ENCODE measurements around the gene FZD8.

The FZD8 gene

DNA sequence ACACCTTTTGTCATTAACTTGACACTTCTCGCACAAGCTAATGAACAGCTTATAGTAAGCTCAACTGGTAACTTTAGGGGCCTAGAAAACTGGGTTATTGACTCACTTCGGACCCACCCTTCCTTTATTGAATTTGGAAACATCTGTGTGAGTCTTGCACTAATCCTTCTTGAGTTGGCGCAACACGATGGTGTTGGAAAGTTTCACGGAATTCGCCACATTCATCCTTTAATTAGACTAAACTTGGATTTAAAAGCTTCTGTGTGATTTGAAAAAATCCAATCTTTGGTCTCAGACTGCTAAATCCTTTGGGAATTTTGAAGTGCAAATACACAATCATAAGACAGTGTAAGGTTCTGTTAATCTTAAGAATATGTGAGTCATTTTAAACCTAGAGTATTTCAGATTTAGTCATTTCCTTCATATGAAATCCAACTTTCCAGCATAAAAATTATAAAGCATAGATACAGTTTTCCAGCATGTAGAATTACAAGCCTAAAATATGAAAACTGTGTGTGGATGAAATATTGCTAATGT lies 15.1 kb downstream of the FZD8 start:
- H3K4me1 ChIP-seq (ENCODE audit: control insufficient read depth, insufficient read depth, low read depth, low read length): no peaks in the 10 kb centered on the region
- no peak overlapping the region for H2BK15ac ChIP-seq (ENCODE audit: low read depth, poor library complexity, severe bottlenecking)
- no peaks in the 10 kb centered on the region for H3K36me3 ChIP-seq (ENCODE audit: control insufficient read depth in 1 of 2, insufficient read depth in 2 of 2, low read depth in 1 of 2, low read length in 2 of 2)
- H3K9ac ChIP-seq (ENCODE audit: low read length): no peak overlapping the region
- no peaks in the 10 kb centered on the region for H3K27me3 ChIP-seq (ENCODE audit: control insufficient read depth in 1 of 2, insufficient read depth in 1 of 2, low read length in 2 of 2)
- no peaks in the 10 kb centered on the region for H3K79me1 ChIP-seq (replicated peaks; ENCODE audit: low read length, poor library complexity, severe bottlenecking)
- no peak overlapping the region for H2AK5ac ChIP-seq (ENCODE audit: low read length, severe bottlenecking)
- H3K4me2 ChIP-seq (ENCODE audit: low read length, poor library complexity, severe bottlenecking): no peak overlapping the region
- no peak for DNase-seq
- H2BK120ac ChIP-seq (ENCODE audit: low read depth, low read length): no peak overlapping the region
- H3K27ac ChIP-seq (ENCODE audit: low read length, poor library complexity, severe bottlenecking): no peak overlapping the region
- no peak overlapping the region for H2BK5ac ChIP-seq (ENCODE audit: low read depth, low read length, poor library complexity, severe bottlenecking)
- no peak overlapping the region for H3K4me3 ChIP-seq (ENCODE audit: insufficient read depth in 1 of 2, low read depth in 1 of 2, low read length in 2 of 2)
- H3K4ac ChIP-seq (ENCODE audit: low read depth in 1 of 2, low read length in 2 of 2): no peak overlapping the region
- WGBS: 91% methylated on average over 2 of the region's 6 CpGs
- H3K23ac ChIP-seq (ENCODE audit: low read length in 2 of 2): no peak overlapping the region
- no peak overlapping the region for H4K8ac ChIP-seq (ENCODE audit: low read length)
- no peak overlapping the region for H2AFZ ChIP-seq (ENCODE audit: low read depth, low read length)
- H3K14ac ChIP-seq (ENCODE audit: low read length in 2 of 2): no peak overlapping the region
- H2BK12ac ChIP-seq (ENCODE audit: low read length in 2 of 2): no peak overlapping the region
- no peak overlapping the region for H3K18ac ChIP-seq (ENCODE audit: low read depth in 1 of 2, low read length in 2 of 2)
- peaks cover 4% of the 10 kb centered on the region for H3K9me3 ChIP-seq (ENCODE audit: control insufficient read depth, low read length)
- no peak overlapping the region for H4K91ac ChIP-seq (ENCODE audit: low read length)

GRCh38 chr10:35614312-35614711 lies 27.8 kb downstream of the FZD8 start:
- no peak overlapping the region for H2AK5ac ChIP-seq (ENCODE audit: low read length, severe bottlenecking)
- 77% methylated on average over 4 of the region's 5 CpGs for WGBS

DNA sequence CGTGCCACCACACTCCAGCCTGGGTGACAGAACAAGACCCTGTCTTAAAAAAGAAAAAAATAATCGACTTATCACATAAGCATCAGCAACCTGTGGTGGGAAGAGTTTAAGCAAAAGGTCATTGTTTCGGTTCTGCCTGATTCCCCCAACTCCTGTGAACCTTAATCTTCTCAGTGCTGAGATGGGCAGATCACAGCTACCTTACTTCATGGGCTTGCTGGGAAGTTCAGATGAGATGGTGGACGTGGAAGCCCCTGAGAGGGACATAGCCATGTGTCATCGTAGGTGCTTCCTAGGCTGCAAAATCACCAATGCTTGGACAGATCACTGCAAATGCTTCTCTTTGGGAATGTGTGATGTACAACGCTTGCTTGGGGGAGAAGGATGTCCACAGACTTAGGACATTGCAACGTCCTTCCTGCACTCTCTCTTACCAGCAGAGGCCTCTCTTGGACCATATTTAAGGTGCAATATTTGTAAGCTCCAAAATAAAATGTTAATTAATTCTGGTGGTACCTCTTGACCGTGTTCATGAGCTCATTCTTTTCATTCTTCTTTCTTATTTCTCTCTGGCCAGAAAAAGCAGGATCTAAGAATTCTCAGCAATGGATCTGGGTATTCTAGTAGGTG lies 28.4 kb downstream of the FZD8 start:
- DNase-seq: peak; percentile 59
- Histone ChIP-seq H3K79me1 (replicated peaks; ENCODE audit: low read length, poor library complexity, severe bottlenecking) (no peaks in the 10 kb centered on the region), H3K27me3 (ENCODE audit: control insufficient read depth in 1 of 2, insufficient read depth in 1 of 2, low read length in 2 of 2) (peaks cover 5 to 42% of the 10 kb centered on the region in 2 experiments), H3K18ac (ENCODE audit: low read depth in 1 of 2, low read length in 2 of 2) (no peak overlapping the region), H2AK5ac (ENCODE audit: low read length, severe bottlenecking) (no peak overlapping the region), H2BK12ac (ENCODE audit: low read length in 2 of 2) (no peak overlapping the region), H4K8ac (ENCODE audit: low read length) (no peak overlapping the region), H3K23ac (ENCODE audit: low read length in 2 of 2) (no peak overlapping the region), H3K36me3 (ENCODE audit: control insufficient read depth in 1 of 2, insufficient read depth in 2 of 2, low read depth in 1 of 2, low read length in 2 of 2) (no peaks in the 10 kb centered on the region), H3K9me3 (ENCODE audit: control insufficient read depth, low read length) (peaks cover 5% of the 10 kb centered on the region), H2AFZ (ENCODE audit: low read depth, low read length) (no peak overlapping the region), H3K14ac (ENCODE audit: low read length in 2 of 2) (no peak overlapping the region), H4K91ac (ENCODE audit: low read length) (no peak overlapping the region), H2BK120ac (ENCODE audit: low read depth, low read length) (no peak overlapping the region), H3K4ac (ENCODE audit: low read depth in 1 of 2, low read length in 2 of 2) (no peak overlapping the region), H3K4me2 (ENCODE audit: low read length, poor library complexity, severe bottlenecking) (no peak overlapping the region), H3K27ac (ENCODE audit: low read length, poor library complexity, severe bottlenecking) (no peak overlapping the region), H2BK5ac (ENCODE audit: low read depth, low read length, poor library complexity, severe bottlenecking) (no peak overlapping the region), H2BK15ac (ENCODE audit: low read depth, poor library complexity, severe bottlenecking) (no peak overlapping the region), H3K4me1 (ENCODE audit: control insufficient read depth, insufficient read depth, low read depth, low read length) (no peaks in the 10 kb centered on the region), H3K9ac (ENCODE audit: low read length) (no peak overlapping the region), H3K4me3 (ENCODE audit: insufficient read depth in 1 of 2, low read depth in 1 of 2, low read length in 2 of 2) (no peak overlapping the region)
- 68% methylated on average over 6 of the region's 8 CpGs for WGBS

More at GRCh38 chr10:35614312-35614711, 27.8 kb downstream of the FZD8 start:
- Histone ChIP-seq H3K18ac (ENCODE audit: low read depth in 1 of 2, low read length in 2 of 2) (no peak overlapping the region), H2BK5ac (ENCODE audit: low read depth, low read length, poor library complexity, severe bottlenecking) (no peak overlapping the region), H3K36me3 (ENCODE audit: control insufficient read depth in 1 of 2, insufficient read depth in 2 of 2, low read depth in 1 of 2, low read length in 2 of 2) (no peaks in the 10 kb centered on the region), H3K4me2 (ENCODE audit: low read length, poor library complexity, severe bottlenecking) (no peak overlapping the region), H3K4me3 (ENCODE audit: insufficient read depth in 1 of 2, low read depth in 1 of 2, low read length in 2 of 2) (no peak overlapping the region), H2BK12ac (ENCODE audit: low read length in 2 of 2) (no peak overlapping the region), H3K27ac (ENCODE audit: low read length, poor library complexity, severe bottlenecking) (no peak overlapping the region), H4K91ac (ENCODE audit: low read length) (no peak overlapping the region), H3K4ac (ENCODE audit: low read depth in 1 of 2, low read length in 2 of 2) (no peak overlapping the region), H3K9me3 (ENCODE audit: control insufficient read depth, low read length) (peaks cover 5% of the 10 kb centered on the region), H4K8ac (ENCODE audit: low read length) (no peak overlapping the region), H2BK15ac (ENCODE audit: low read depth, poor library complexity, severe bottlenecking) (no peak overlapping the region), H2AFZ (ENCODE audit: low read depth, low read length) (no peak overlapping the region), H3K27me3 (ENCODE audit: control insufficient read depth in 1 of 2, insufficient read depth in 1 of 2, low read length in 2 of 2) (peaks cover 5 to 36% of the 10 kb centered on the region in 2 experiments), H3K4me1 (ENCODE audit: control insufficient read depth, insufficient read depth, low read depth, low read length) (no peaks in the 10 kb centered on the region), H3K14ac (ENCODE audit: low read length in 2 of 2) (no peak overlapping the region), H3K23ac (ENCODE audit: low read length in 2 of 2) (no peak overlapping the region), H3K9ac (ENCODE audit: low read length) (no peak overlapping the region), H2BK120ac (ENCODE audit: low read depth, low read length) (no peak overlapping the region), H3K79me1 (replicated peaks; ENCODE audit: low read length, poor library complexity, severe bottlenecking) (no peaks in the 10 kb centered on the region)
- no peak for DNase-seq

GRCh38 chr10:35613107-35613440 lies 29.0 kb downstream of the FZD8 start:
- H4K8ac ChIP-seq (ENCODE audit: low read length): no peak overlapping the region
- no peak overlapping the region for H3K14ac ChIP-seq (ENCODE audit: low read length in 2 of 2)
- peaks cover 5% of the 10 kb centered on the region for H3K9me3 ChIP-seq (ENCODE audit: control insufficient read depth, low read length)
- H3K27ac ChIP-seq (ENCODE audit: low read length, poor library complexity, severe bottlenecking): no peak overlapping the region
- H2BK120ac ChIP-seq (ENCODE audit: low read depth, low read length): no peak overlapping the region
- no peak overlapping the region for H4K91ac ChIP-seq (ENCODE audit: low read length)
- H2BK12ac ChIP-seq (ENCODE audit: low read length in 2 of 2): no peak overlapping the region
- H3K4me3 ChIP-seq (ENCODE audit: insufficient read depth in 1 of 2, low read depth in 1 of 2, low read length in 2 of 2): no peak overlapping the region
- H2AK5ac ChIP-seq (ENCODE audit: low read length, severe bottlenecking): no peak overlapping the region
- H3K4ac ChIP-seq (ENCODE audit: low read depth in 1 of 2, low read length in 2 of 2): no peak overlapping the region
- no peaks in the 10 kb centered on the region for H3K4me1 ChIP-seq (ENCODE audit: control insufficient read depth, insufficient read depth, low read depth, low read length)
- peaks cover 5 to 46% of the 10 kb centered on the region in 2 experiments for H3K27me3 ChIP-seq (ENCODE audit: control insufficient read depth in 1 of 2, insufficient read depth in 1 of 2, low read length in 2 of 2)
- no peak overlapping the region for H3K9ac ChIP-seq (ENCODE audit: low read length)
- no peak for DNase-seq
- no peaks in the 10 kb centered on the region for H3K36me3 ChIP-seq (ENCODE audit: control insufficient read depth in 1 of 2, insufficient read depth in 2 of 2, low read depth in 1 of 2, low read length in 2 of 2)
- no peak overlapping the region for H2AFZ ChIP-seq (ENCODE audit: low read depth, low read length)
- WGBS: 100% methylated on average over 1 of the region's 2 CpGs
- no peak overlapping the region for H2BK15ac ChIP-seq (ENCODE audit: low read depth, poor library complexity, severe bottlenecking)
- H2BK5ac ChIP-seq (ENCODE audit: low read depth, low read length, poor library complexity, severe bottlenecking): no peak overlapping the region
- H3K23ac ChIP-seq (ENCODE audit: low read length in 2 of 2): no peak overlapping the region
- H3K4me2 ChIP-seq (ENCODE audit: low read length, poor library complexity, severe bottlenecking): no peak overlapping the region
- H3K79me1 ChIP-seq (replicated peaks; ENCODE audit: low read length, poor library complexity, severe bottlenecking): no peaks in the 10 kb centered on the region
- no peak overlapping the region for H3K18ac ChIP-seq (ENCODE audit: low read depth in 1 of 2, low read length in 2 of 2)

Data from mesenchymal stem cell (in vitro differentiated cells and primary cell).